ENCODE data around the gene KCNQ1.

KCNQ1 gene

GRCh38 chr11:2573240-2574042 lies 128.6 kb downstream of the KCNQ1 start:
- no peak for DNase-seq

- no peak for DNase-seq
These were observed 129.3 kb downstream of the KCNQ1 start for GRCh38 chr11:2574043-2574552.

GRCh38 chr11:2574553-2575535 lies 130.0 kb downstream of the KCNQ1 start:
- no peak for DNase-seq

GRCh38 chr11:2575591-2576051 lies 130.8 kb downstream of the KCNQ1 start:
- no peak for DNase-seq

GRCh38 chr11:2576111-2576510 lies 131.3 kb downstream of the KCNQ1 start:
- no peak for DNase-seq

- DNase-seq = no peak
These were observed 131.7 kb downstream of the KCNQ1 start for GRCh38 chr11:2576549-2576948.

- no peak for DNase-seq
These were observed 132.5 kb downstream of the KCNQ1 start for GRCh38 chr11:2577031-2577990.

GRCh38 chr11:2577991-2578928 lies 133.5 kb downstream of the KCNQ1 start:
- DNase-seq = no peak

- no peak for DNase-seq
These were observed 134.1 kb downstream of the KCNQ1 start for GRCh38 chr11:2578929-2579270.

GRCh38 chr11:2579315-2580060 lies 134.7 kb downstream of the KCNQ1 start:
- no peak for DNase-seq

- DNase-seq = no peak
These were observed 135.2 kb downstream of the KCNQ1 start for GRCh38 chr11:2580061-2580421.

GRCh38 chr11:2580571-2581001 lies 135.8 kb downstream of the KCNQ1 start:
- DNase-seq = no peak

- peak in 1 of 2 experiments; percentile 0 for DNase-seq
These were observed 136.5 kb downstream of the KCNQ1 start for GRCh38 chr11:2581151-2581930.

GRCh38 chr11:2581931-2582350 lies 137.1 kb downstream of the KCNQ1 start:
- DNase-seq = no peak

- DNase-seq = no peak
These were observed 137.6 kb downstream of the KCNQ1 start for GRCh38 chr11:2582351-2582945.

GRCh38 chr11:2582946-2583604 lies 138.3 kb downstream of the KCNQ1 start:
- peak in 1 of 2 experiments; percentile 0 for DNase-seq

GRCh38 chr11:2583605-2583958 lies 138.8 kb downstream of the KCNQ1 start:
- DNase-seq = peak in 1 of 2 experiments; percentile 1

GRCh38 chr11:2584434-2584811 lies 139.6 kb downstream of the KCNQ1 start:
- DNase-seq = peak in 1 of 2 experiments; percentile 0

Data from stimulated activated CD4-positive, alpha-beta T cell treated with anti-CD3 and anti-CD28 coated beads, Interleukin-4, amount 100 ng/mL, for 4 hours (primary cell).